ENCODE data around the gene LDLRAD4.

DNA sequence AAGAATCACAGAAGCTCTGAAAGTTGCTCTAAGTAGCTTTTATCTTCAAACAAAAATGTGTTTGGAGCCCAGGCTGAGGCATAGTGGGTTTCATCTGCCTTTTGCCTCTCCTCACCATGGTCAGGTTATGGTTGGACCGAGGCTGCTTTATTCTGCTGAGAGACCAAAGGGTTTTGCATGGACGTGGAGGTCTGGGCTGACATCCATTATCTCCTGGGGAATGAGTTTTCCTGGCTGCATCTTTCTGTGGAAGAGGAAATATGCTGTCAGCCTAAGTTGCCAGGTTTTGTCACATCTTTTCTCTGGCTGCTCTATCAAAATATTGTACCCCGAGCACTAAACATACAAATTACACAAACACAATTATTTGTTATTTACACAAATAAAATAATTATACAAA, 223.2 kb downstream of the LDLRAD4 start:
- no peak for TF ChIP-seq GATA2 (IDR thresholded peaks at IDR 0.05; ENCODE audit: low read depth, low read length)
- no peak for TF ChIP-seq GATA3 (IDR thresholded peaks at IDR 0.05; ENCODE audit: low read depth, low read length)
